ENCODE measurements around the gene PTPRE. TPM values are rescaled to one million over a fixed set of nuclear protein-coding genes. Genes with fewer than 3 reads are reported as not detected.

The PTPRE gene
- total RNA-seq, 4 donors from 2014 or later = 10.2 to 46.8 (median 28.8) TPM

GRCh38 chr10:127882801-127883459, 24.0 kb upstream of the PTPRE start:
- no peak for TF ChIP-seq EP300 (IDR thresholded peaks at IDR 0.05)
- TF ChIP-seq POLR2AphosphoS5 (IDR thresholded peaks at IDR 0.05) = no peak
- TF ChIP-seq POLR2A (IDR thresholded peaks at IDR 0.05) = no peak
- TF ChIP-seq CTCF (IDR thresholded peaks at IDR 0.05) = no peak
- WGBS = 74% methylated on average over 4 of the region's 4 CpGs
- Histone ChIP-seq H3K27me3 (peaks cover 8% of the 10 kb centered on the region), H3K36me3 (no peaks in the 10 kb centered on the region), H3K9me3 (no peaks in the 10 kb centered on the region), H3K4me3 (no peak overlapping the region), H3K4me1 (peaks cover 5% of the 10 kb centered on the region), H3K27ac (no peak overlapping the region)
- DNase-seq (ENCODE audit: low spot score in 2 of 2) = no peak

- TF ChIP-seq POLR2A (IDR thresholded peaks at IDR 0.05) (no peak), POLR2AphosphoS5 (IDR thresholded peaks at IDR 0.05) (no peak), CTCF (IDR thresholded peaks at IDR 0.05) (no peak), EP300 (IDR thresholded peaks at IDR 0.05) (no peak)
- Histone ChIP-seq H3K4me3 (no peak overlapping the region), H3K27ac (no peak overlapping the region), H3K27me3 (peaks cover 10% of the 10 kb centered on the region), H3K4me1 (peaks cover 5% of the 10 kb centered on the region), H3K9me3 (no peaks in the 10 kb centered on the region), H3K36me3 (no peaks in the 10 kb centered on the region)
- DNase-seq (ENCODE audit: low spot score in 2 of 2) = no peak
- WGBS = 94% methylated on average over 10 of the region's 10 CpGs
Observed at GRCh38 chr10:127883516-127883915, 23.4 kb upstream of the PTPRE start.

- Histone ChIP-seq H3K9me3 (no peaks in the 10 kb centered on the region), H3K27me3 (peaks cover 10% of the 10 kb centered on the region), H3K4me3 (no peak overlapping the region), H3K36me3 (no peaks in the 10 kb centered on the region), H3K4me1 (peaks cover 12% of the 10 kb centered on the region), H3K27ac (no peak overlapping the region)
- no peak for TF ChIP-seq POLR2AphosphoS5 (IDR thresholded peaks at IDR 0.05)
- no peak for TF ChIP-seq POLR2A (IDR thresholded peaks at IDR 0.05)
- no peak for DNase-seq (ENCODE audit: low spot score in 2 of 2)
- 86% methylated on average over 5 of the region's 5 CpGs for WGBS
Observed at GRCh38 chr10:127884501-127884900, 22.4 kb upstream of the PTPRE start.

- no peak overlapping the region for H3K27ac ChIP-seq
- no peak for DNase-seq (ENCODE audit: low spot score in 2 of 2)
- no peak for TF ChIP-seq EP300 (IDR thresholded peaks at IDR 0.05)
- TF ChIP-seq POLR2A (IDR thresholded peaks at IDR 0.05) = no peak
- no peak for TF ChIP-seq POLR2AphosphoS5 (IDR thresholded peaks at IDR 0.05)
- no peak for TF ChIP-seq CTCF (IDR thresholded peaks at IDR 0.05)
- WGBS = 82% methylated on average over 12 of the region's 12 CpGs
- H3K36me3 ChIP-seq = no peaks in the 10 kb centered on the region
- H3K9me3 ChIP-seq = no peaks in the 10 kb centered on the region
- H3K4me1 ChIP-seq = peaks cover 16% of the 10 kb centered on the region
- no peak overlapping the region for H3K4me3 ChIP-seq
- peaks cover 10% of the 10 kb centered on the region for H3K27me3 ChIP-seq
Observed at GRCh38 chr10:127886371-127887051, 20.4 kb upstream of the PTPRE start.

- Histone ChIP-seq H3K9me3 (no peaks in the 10 kb centered on the region), H3K36me3 (no peaks in the 10 kb centered on the region), H3K4me3 (no peak overlapping the region), H3K27ac (no peak overlapping the region), H3K4me1 (peaks cover 16% of the 10 kb centered on the region), H3K27me3 (peaks cover 10% of the 10 kb centered on the region)
- 36% methylated on average over 15 of the region's 16 CpGs for whole genome bisulfite sequencing
- TF ChIP-seq POLR2AphosphoS5 (IDR thresholded peaks at IDR 0.05) (no peak), EP300 (IDR thresholded peaks at IDR 0.05) (no peak), POLR2A (IDR thresholded peaks at IDR 0.05) (no peak), CTCF (IDR thresholded peaks at IDR 0.05) (no peak)
- no peak for DNase-seq (ENCODE audit: low spot score in 2 of 2)
Observed at GRCh38 chr10:127887541-127888415, 19.1 kb upstream of the PTPRE start.
